GM19468 (cell line): ENCODE measurements around the gene WDFY2.
"Not testable (repeated sequence)": the region's sequence is repeated elsewhere in the genome, so short reads cannot be mapped to it uniquely, and the experiment has no call there.

Source experiments
- ATAC-seq: cut with Tn5 transposase; IDR thresholded peaks from one replicate; pipeline ENCODE4 v1.9.1; 2021; ENCODE audit warnings: mild to moderate bottlenecking, moderate library complexity, moderate number of reproducible peaks; ENCODE audit not compliant: unreplicated experiment; ENCODE audit errors: extremely low read depth

The WDFY2 gene

GRCh38 chr13:51628059-51628852 lies 44.0 kb downstream of the WDFY2 start:
- no peak for ATAC-seq

- no peak for ATAC-seq
Observed at GRCh38 chr13:51629491-51630287, 45.4 kb downstream of the WDFY2 start.

DNA sequence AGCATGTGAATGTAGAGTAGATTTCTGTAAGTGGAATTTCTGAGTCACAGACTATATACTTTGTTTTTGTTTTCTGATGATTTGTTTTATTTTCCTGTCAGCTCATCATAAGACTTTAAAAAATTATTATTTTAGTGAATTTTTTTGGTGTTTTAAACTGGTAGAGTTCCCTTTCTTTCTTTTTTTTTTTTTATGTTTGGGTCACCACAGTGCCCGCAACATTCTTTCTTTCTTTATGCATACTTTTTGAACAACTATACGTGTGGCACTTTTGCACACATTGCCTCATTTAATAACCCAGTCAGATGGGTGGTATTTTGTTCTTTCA lies 46.0 kb downstream of the WDFY2 start:
- no peak for ATAC-seq

DNA sequence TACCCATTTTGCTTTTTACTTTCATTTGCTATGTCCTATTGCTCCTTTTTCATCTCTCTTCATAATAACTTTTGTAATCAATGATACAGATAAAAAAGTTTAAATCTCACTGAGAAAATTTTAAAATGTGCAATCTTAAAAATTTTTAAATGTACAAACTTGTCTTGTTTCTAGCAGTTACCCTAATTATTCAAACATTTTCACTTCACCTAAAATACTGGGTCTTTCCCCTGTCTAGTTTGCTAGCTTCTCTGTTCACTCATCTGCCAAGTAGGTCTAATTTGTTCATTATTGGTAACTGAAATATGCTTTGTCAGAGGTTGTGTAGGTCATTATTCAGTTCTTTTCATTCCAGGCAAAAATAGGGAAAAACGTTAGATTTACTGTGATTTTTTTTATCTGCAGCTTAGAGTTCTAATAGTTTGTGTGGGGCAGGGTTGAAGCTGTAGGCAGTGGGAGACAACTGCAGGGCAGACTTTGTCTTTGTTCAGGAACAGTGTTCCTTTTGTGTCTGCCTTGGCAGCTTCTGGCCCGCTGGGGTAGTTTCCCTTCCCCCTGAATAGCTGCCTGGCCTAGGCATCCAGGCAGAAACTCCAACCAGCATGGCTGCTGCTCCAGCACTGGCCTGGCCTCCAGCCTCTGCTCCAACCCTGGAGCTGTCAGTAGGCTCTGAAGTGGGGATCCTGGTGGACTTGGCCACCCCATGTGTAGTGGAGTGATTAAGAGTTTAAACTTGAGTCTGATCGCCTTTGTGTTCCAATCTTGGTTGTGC lies 48.5 kb downstream of the WDFY2 start:
- ATAC-seq = no peak

DNA sequence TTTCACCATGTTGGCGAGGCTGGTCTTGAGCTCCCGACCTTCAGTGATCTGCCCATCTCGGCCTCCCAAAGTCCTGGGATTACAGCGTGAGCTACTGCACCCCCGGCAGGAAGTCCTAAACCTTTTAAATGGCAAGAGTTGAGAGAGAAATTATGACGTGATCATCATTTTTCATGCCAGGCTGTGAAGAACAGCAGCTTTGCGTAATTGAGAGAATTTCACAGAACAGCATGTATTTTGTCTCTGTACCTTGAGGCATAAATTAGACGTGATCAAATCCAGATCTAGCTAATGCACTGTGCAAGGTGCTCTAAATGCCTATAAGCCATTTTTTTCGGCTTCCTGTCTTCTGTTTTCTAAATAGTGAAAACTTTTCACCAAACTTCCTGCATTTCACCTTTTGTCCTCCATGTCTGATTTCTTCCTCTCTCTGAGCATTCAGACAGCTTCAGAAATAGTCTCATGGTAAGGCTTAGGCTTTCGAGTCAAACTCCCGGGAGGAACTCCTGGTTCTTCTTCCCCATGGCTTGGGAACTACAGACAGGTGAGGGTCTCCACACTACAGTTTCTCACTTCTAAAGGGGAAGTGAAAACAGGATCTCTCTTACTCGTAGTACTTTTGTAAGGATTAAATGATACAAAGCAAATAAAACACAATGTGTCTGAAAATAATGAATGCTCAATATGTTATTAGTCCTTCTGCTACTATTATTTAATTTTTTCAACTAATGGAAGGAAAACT lies 51.0 kb downstream of the WDFY2 start:
- ATAC-seq = no peak

- ATAC-seq = no peak
Observed at GRCh38 chr13:51636349-51636890, 52.2 kb downstream of the WDFY2 start.

DNA sequence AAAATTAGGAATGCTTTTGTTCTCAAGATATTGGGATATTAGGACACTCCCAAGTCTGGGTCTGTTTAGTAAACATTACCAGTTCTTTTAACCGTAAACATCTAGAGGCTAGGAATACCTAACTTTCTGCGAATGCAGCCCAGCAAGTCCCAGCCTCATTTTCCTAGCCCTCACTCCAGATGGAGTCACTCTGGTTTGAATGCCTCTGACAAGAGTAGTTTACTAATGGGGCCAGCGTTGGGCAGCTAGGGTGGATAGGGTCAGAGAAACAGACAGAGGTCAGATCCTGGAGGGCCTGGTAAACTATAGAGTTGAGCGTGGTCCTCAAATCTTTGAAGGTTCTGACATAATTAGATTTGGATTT lies 53.6 kb downstream of the WDFY2 start:
- no peak for ATAC-seq

GRCh38 chr13:51638216-51638871 lies 54.1 kb downstream of the WDFY2 start:
- ATAC-seq = no peak

- ATAC-seq = no peak
Observed at GRCh38 chr13:51639171-51639570, 54.9 kb downstream of the WDFY2 start.

DNA sequence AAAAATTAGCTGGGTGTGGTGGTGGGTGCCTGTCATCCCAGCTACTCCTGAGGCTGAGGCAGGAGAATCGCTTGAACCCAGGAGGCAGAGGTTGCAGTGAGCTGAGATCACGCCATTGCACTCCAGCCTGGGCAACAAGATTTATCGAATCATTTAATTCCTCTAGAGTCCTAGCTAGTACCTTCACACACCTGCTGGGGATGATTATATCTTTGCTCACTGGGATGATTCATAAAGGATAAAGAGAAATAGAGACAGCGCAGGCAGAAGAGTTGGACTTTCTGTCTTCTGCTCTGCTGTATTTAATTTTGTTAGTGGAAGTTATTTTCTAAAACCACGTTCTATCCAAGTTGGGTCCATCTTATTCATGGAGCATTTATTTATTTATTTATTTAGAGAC lies 56.4 kb downstream of the WDFY2 start:
- ATAC-seq = not testable (repeated sequence)

DNA sequence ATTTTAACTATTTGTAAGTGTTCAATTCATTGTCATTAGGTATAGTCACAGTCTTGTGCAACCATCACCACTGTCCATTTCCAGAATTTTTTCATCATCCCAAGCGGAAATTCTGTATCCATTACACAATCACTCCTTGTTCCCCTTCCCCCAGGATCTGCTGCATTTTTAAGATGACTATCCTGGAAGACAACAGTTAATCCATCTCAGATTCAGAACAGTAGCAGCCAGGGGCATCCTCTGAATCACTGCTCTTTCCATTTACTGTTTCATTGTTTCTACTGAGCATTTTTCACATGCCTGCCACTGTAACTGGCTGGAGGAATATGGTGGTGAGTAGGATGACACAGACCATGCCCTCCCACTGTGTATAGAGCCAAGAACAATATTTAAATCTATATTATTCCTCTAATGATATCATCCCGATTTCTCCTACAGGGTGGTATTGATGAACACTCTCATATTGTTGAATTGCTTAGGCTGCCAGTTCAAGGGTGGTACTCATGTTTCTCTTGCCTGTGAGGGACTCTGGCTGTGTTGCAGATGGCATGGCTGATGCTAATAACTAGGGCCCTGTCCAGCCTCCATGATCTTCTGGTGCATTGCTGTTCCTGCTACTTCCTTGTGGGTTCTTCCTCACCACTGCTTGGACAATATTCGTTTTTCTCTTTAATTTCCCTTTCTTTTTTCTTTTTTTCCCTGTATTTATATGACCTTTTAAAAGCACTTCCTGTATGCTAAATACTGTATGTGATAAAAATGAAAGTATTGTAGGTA lies 59.0 kb downstream of the WDFY2 start:
- no peak for ATAC-seq

- no peak for ATAC-seq
Observed at GRCh38 chr13:51643882-51644281, 59.6 kb downstream of the WDFY2 start.

- no peak for ATAC-seq
Observed at GRCh38 chr13:51644654-51645053, 60.4 kb downstream of the WDFY2 start.

DNA sequence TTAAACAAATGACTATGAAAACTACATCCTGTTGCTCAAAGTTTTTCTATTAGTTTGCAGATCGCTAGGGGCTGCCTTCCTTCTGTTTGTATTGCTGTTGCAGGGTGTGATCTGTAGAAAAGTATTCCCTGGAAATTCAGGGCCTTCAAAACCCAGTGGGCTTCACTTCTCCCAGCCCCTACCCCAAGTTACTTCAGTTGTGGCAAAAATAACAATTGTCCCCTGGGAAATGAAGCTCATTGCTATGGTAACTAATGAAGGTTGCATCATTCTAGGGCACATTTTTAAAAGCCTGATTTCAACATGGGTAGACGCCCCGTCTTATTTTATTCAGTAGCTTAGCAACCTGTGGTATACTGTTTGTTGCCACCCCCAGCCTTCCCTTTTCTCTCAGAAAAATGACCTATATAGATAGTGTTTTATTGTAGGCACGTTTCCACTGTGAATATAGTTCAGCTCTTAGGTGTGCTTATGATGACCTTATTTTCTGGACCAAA lies 60.9 kb downstream of the WDFY2 start:
- no peak for ATAC-seq

DNA sequence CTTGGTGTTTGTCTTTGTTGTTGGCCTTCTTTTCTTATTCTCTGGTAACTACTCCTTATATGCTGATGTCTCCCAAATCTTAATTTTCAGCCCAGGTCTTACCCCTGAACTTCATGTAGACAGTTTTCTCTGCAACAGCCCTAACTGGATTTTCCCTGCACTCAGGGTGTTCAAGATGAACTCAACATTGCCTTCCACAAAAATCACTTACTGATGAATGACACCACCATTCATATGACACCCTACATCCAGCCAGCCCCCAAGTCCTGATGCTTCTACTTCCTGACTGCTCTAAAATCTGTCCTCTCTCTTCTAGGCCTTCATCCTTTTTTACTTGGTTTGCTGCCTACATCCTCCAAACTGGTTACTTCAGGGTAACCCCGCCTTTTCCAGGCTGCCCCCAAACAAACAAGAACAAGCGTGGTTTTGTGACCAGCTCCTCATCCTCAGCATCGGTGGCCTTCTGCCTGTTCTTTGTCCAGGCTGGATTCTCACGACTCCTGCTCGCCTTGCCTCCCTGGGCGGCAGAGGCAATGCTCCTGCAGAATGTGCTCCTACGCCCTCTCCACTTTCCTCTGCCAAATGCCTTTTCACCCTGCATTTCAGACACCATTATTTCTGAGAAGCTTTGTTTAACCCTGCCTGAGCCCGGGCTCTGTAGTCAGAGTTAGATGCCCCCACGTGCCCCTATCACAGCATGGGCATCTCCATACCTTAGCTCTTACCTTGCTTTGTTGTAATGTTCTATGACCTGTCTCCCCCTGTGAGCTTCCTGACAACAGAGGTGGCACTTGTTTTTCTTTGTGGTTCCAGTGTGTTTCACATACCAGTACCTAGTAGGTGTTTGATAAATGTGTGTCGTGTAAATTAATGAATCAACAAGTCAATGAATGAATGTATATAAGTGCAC lies 61.8 kb downstream of the WDFY2 start:
- no peak for ATAC-seq

- no peak for ATAC-seq
Observed at GRCh38 chr13:51647067-51647466, 62.8 kb downstream of the WDFY2 start.

DNA sequence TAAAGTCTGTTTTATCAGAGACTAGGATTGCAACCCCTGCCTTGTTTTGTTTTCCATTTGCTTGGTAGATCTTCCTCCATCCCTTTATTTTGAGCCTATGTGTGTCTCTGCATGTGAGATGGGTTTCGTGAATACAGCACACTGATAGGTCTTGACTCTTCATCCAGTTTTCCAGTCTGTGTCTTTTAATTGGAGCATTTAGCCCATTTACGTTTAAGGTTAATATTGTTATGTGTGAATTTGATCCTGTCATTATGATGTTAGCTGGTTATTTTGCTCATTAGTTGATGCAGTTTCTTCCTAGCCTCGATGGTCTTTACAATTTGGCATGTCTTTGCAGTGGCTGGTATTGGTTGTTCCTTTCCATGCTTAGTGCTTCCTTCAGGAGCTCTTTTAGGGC lies 67.9 kb downstream of the WDFY2 start:
- ATAC-seq = not testable (repeated sequence)
